GM19468 (cell line): ENCODE results near the gene STARD6.
"Not testable (repeated sequence)": the region's sequence is repeated elsewhere in the genome, so short reads cannot be mapped to it uniquely, and the experiment has no call there.

Experiments used
- ATAC-seq: cut with Tn5 transposase; IDR thresholded peaks from one replicate; pipeline ENCODE4 v1.9.1; 2021; ENCODE audit warnings: mild to moderate bottlenecking, moderate library complexity, moderate number of reproducible peaks; ENCODE audit not compliant: unreplicated experiment; ENCODE audit errors: extremely low read depth

Gene STARD6, protein sequence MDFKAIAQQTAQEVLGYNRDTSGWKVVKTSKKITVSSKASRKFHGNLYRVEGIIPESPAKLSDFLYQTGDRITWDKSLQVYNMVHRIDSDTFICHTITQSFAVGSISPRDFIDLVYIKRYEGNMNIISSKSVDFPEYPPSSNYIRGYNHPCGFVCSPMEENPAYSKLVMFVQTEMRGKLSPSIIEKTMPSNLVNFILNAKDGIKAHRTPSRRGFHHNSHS

GRCh38 chr18:54357660-54358494, at the start of gene STARD6, which contains the start of gene C18orf54:
STARD6 (minus strand) TSS chr18:54357858; CDS start chr18:54354573, 3,285 bp downstream.
C18orf54 (plus strand) TSS chr18:54357906; CDS start chr18:54360573, 2,667 bp downstream.
- ATAC-seq = peak; percentile 96

DNA sequence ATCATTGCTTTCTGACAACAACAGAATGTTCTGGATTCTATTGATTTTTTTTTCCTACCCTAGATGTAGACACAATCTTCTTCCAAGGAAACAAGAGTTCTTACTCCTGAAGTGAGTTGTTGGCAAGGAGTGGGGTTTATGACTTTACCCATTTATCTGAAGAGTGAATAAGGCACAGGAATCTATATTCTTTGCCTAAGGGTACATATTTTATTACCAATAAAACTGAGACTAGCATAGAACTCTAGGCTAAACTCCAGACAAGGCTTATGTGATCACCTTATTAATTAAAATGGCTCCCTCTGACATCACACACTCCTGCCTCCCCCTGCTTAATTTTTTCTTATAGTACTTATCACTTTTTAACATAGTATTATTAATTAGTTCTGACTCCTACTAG, 47.6 kb upstream of the STARD6 start:
- no peak for ATAC-seq

GRCh38 chr18:54396760-54397159, 39.1 kb upstream of the STARD6 start:
- no peak for ATAC-seq

DNA sequence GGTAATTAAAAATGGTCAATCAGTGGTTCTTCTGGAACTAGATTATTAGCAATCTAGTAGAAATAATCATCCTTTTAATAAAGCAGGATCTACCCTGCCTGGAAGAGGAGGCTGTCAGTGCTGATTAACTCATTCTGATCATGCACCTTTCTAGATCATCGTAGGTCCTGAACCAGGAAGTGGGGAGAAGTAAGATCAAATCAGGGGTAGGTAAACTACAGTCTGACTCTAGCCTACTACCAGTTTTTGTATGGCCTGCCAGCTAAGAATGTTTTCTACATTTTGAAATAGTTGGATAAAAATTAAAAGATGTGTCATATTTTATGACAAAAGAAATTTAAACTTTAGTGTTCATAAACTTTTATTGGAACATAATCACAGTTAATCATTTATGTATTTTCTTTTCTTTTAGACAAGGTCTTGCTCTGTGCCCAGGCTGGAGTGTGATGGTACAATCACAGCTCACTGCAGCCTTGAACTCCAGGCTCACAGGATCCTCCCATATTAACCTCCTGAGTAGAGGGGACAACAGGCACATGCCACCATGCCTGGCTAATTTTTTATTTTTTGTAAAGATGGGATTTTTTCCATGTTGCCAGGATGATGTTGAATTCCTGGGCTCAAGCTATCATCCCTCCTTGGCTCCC, 36.1 kb upstream of the STARD6 start:
- no peak for ATAC-seq

DNA sequence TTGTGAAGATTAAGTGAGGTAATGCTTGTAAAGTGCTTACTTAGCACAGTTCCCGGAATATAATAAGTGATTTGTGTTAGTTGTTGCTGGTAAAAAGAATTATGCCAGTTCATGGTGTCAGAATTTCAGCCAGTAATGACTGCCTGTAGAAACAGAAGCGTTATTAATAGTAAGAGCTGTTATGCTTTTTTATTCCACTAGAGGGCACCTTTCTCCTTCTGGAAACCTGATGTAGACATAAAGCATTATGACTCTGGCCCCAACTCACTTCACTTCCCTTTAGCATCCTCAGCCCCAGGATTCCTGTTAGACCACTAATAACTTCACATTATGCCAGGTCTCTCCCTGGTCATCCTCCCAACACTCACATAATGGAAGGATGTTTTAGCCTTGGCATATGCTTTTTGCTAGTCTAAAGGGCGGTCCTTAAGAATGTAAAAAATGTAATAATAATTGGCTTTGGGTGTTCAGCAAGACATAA, 34.9 kb upstream of the STARD6 start:
- peak; percentile 44 for ATAC-seq

DNA sequence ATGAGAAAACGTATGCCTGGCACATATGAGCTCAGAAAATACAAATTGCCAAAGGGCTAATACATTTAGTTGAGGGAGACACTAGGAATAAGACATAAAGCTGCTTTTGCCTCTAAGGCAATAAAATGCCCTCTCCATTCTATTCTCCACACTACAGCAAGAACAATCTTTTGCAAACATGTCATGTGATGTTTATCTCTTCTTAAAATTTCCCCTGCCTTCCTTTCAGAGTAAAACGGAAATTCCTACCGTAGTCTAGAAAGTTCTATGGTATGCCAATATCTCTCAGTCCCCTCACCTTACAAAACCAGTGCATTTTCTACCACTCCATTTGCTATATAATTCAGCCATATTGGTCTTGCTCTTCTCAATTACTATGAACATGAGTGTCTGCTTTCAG, 33.2 kb upstream of the STARD6 start:
- no peak for ATAC-seq

- no peak for ATAC-seq
Observed at GRCh38 chr18:54389143-54389505, 31.5 kb upstream of the STARD6 start.

- ATAC-seq = peak; percentile 83
Observed at GRCh38 chr18:54388203-54389142, 30.8 kb upstream of the STARD6 start.

- ATAC-seq = no peak
Observed at GRCh38 chr18:54387631-54388030, 30.0 kb upstream of the STARD6 start.

- not testable (repeated sequence) for ATAC-seq
Observed at GRCh38 chr18:54386800-54387495, 29.3 kb upstream of the STARD6 start.

DNA sequence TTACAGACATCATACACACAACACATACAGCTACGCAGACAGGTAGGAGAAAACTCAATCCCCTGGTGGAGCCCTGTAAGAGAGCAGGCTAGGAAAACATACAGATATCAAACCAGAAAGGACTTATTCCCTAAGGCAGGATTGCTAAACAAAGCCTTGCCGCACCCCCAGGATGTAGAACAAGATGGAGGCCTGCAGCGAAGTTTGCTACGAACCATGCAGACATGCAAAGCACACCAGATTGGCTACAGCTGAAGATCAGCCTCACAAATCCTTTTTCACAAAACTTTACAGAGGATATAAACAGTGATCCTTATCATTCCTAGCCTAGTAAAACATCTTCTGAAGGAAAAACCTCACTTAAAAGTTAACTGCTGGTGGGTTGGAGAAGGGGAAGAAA, 28.4 kb upstream of the STARD6 start:
- no peak for ATAC-seq

- ATAC-seq = no peak
Observed at GRCh38 chr18:54382733-54383252, 25.1 kb upstream of the STARD6 start.

DNA sequence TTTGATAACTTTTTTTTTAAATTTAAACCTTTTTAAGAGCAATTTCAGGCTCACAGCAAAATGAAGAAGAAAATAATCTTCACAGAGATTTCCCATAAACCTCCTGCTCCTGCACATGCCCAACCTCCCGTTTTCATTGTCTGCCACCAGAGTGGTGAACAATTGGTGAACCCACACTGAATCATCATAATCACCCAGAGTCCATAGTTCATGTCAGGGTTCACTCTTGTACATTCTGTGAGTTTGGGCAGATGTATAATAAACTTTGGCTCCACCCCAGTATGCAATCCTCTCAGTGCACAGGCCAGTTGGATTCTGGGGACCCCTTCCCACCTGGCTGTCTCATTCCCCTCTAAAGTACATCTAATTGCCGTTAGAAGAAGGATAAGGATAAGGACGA, 24.4 kb upstream of the STARD6 start:
- no peak for ATAC-seq

- ATAC-seq = no peak
Observed at GRCh38 chr18:54381640-54382039, 24.0 kb upstream of the STARD6 start.

GRCh38 chr18:54378057-54378456, 20.4 kb upstream of the STARD6 start:
- ATAC-seq = no peak

DNA sequence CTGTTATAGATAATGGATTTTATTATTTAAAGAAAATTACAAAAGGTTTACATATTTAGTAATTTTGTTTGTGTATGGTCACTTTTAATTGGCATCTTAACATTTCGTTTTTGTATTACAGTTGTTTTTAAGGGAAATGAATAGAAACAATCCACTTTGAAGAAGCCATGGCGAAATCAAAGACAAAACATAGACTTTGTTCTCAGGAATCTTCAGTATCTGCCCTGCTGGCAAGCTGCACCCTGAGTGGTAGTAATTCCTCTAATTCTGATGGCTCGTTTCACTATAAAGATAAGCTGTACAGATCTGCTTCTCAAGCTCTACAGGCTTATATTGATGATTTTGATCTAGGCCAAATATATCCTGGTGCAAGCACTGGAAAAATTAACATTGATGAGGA, 2.7 kb upstream of the STARD6 start:
- no peak for ATAC-seq

GRCh38 chr18:54359233-54359632, 1.6 kb upstream of the STARD6 start:
- no peak for ATAC-seq

- ATAC-seq = no peak
Observed at GRCh38 chr18:54358495-54359040, 910 bp upstream of the STARD6 start.
